Measurements from ENCODE around the gene VCL. TPM values are rescaled to one million over a fixed set of nuclear protein-coding genes. Genes with fewer than 3 reads are reported as not detected.

Gene VCL
- polyA plus RNA-seq, 1 of the 3 experiments (the other 2 are of a cell fraction), result 147 TPM

- TF ChIP-seq PBX3 (IDR thresholded peaks at IDR 0.05), result no peak
- no peak for TF ChIP-seq JUND (IDR thresholded peaks at IDR 0.05)
- no peak for TF ChIP-seq FOXM1 (IDR thresholded peaks at IDR 0.05; ENCODE audit: low read depth)
- TF ChIP-seq REST (IDR thresholded peaks at IDR 0.05; ENCODE audit: low read depth, low read length), result no peak
These were observed 84.2 kb downstream of the VCL start (continued) for GRCh38 chr10:74081941-74082718.

GRCh38 chr10:74083304-74083703 lies 85.4 kb downstream of the VCL start:
- Histone ChIP-seq H3K27ac (ENCODE audit: low read depth in 2 of 2, low read length in 1 of 2) (no peak overlapping the region), H3K9me2 (no peaks in the 10 kb centered on the region), H3F3A (replicated peaks; ENCODE audit: insufficient read depth) (peaks cover 46% of the 10 kb centered on the region), H3K4me1 (ENCODE audit: control insufficient read depth in 1 of 2, insufficient read depth in 2 of 2, low read depth in 1 of 2, low read length in 1 of 2) (peaks cover 2 to 37% of the 10 kb centered on the region in 2 experiments; a peak in 3 of 4 replicates), H3K79me2 (ENCODE audit: insufficient read depth) (peaks cover 82% of the 10 kb centered on the region), H2AFZ (ENCODE audit: low read depth) (no peak overlapping the region), H3K4me3 (ENCODE audit: low read depth in 2 of 2, low read length in 1 of 2) (no peak overlapping the region), H3K27me3 (ENCODE audit: insufficient read depth) (no peaks in the 10 kb centered on the region), H3K4me2 (no peak overlapping the region), H3K9me3 (no peaks in the 10 kb centered on the region), H4K20me1 (ENCODE audit: insufficient read depth) (peaks cover 9% of the 10 kb centered on the region), H3K9ac (no peak overlapping the region), H3K36me3 (replicated peaks in 1 of 2; ENCODE audit: control insufficient read depth in 1 of 2, insufficient read depth in 2 of 2, low read length in 1 of 2) (peaks cover 32 to 61% of the 10 kb centered on the region in 2 experiments)
- DNase-seq, result no peak
- WGBS (ENCODE audit: low lambda C conversion rate), result 100% methylated on average over 2 of the region's 2 CpGs
- no peak for TF ChIP-seq TAF1 (IDR thresholded peaks at IDR 0.05; ENCODE audit: borderline replicate concordance, low read depth, low read length)
- TF ChIP-seq MXI1 (IDR thresholded peaks at IDR 0.05; ENCODE audit: low read depth, low read length), result no peak
- no peak for TF ChIP-seq ELF1 (IDR thresholded peaks at IDR 0.05)
- no peak for TF ChIP-seq TEAD4 (IDR thresholded peaks at IDR 0.05; ENCODE audit: borderline replicate concordance, insufficient read depth)
- TF ChIP-seq TCF12 (IDR thresholded peaks at IDR 0.05), result no peak
- TF ChIP-seq USF1 (IDR thresholded peaks at IDR 0.05; ENCODE audit: borderline replicate concordance, low read depth), result no peak
- no peak for TF ChIP-seq RCOR1 (IDR thresholded peaks at IDR 0.05; ENCODE audit: low read length)
- TF ChIP-seq POLR2AphosphoS5 (IDR thresholded peaks at IDR 0.05; ENCODE audit: low read depth, low read length), result no peak
- no peak for TF ChIP-seq YY1 (IDR thresholded peaks at IDR 0.05; ENCODE audit: low read depth)
- TF ChIP-seq SIN3A (IDR thresholded peaks at IDR 0.05; ENCODE audit: borderline replicate concordance, low read depth, low read length), result no peak
- no peak for TF ChIP-seq MEF2A (IDR thresholded peaks at IDR 0.05; ENCODE audit: borderline replicate concordance, low read depth)
- no peak for TF ChIP-seq REST (IDR thresholded peaks at IDR 0.05; ENCODE audit: low read depth, low read length)
- TF ChIP-seq RXRA (IDR thresholded peaks at IDR 0.05; ENCODE audit: borderline replicate concordance, low read depth), result no peak
- no peak for TF ChIP-seq FOSL2 (IDR thresholded peaks at IDR 0.05; ENCODE audit: borderline replicate concordance, low read depth)
- no peak for TF ChIP-seq EZH2phosphoT487 (IDR thresholded peaks at IDR 0.05; ENCODE audit: borderline replicate concordance, low read depth)
- TF ChIP-seq PBX3 (IDR thresholded peaks at IDR 0.05), result no peak
- no peak for TF ChIP-seq FOXJ3 (CRISPR knock-in tag; IDR thresholded peaks at IDR 0.05)
- ChIA-PET CTCF (interaction anchor here (1.4 to 6.2 kb wide), 5 partner anchors 14 to 204 kb away, joined by 3 to 102 read pairs (median 29); no protein-coding TSS in a partner anchor), POLR2A (no interaction called here)

Measured in SK-N-SH (cell line).